HG03103 (cell line): ENCODE measurements around the gene FGD2.

ENCODE experiments used
- ATAC-seq: cut with Tn5 transposase; IDR thresholded peaks from one replicate; pipeline ENCODE4 v1.9.1; 2021; ENCODE audit warnings: low read depth; ENCODE audit not compliant: unreplicated experiment

Gene FGD2, protein sequence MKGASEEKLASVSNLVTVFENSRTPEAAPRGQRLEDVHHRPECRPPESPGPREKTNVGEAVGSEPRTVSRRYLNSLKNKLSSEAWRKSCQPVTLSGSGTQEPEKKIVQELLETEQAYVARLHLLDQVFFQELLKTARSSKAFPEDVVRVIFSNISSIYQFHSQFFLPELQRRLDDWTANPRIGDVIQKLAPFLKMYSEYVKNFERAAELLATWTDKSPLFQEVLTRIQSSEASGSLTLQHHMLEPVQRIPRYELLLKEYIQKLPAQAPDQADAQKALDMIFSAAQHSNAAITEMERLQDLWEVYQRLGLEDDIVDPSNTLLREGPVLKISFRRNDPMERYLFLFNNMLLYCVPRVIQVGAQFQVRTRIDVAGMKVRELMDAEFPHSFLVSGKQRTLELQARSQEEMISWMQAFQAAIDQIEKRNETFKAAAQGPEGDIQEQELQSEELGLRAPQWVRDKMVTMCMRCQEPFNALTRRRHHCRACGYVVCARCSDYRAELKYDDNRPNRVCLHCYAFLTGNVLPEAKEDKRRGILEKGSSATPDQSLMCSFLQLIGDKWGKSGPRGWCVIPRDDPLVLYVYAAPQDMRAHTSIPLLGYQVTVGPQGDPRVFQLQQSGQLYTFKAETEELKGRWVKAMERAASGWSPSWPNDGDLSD

DNA sequence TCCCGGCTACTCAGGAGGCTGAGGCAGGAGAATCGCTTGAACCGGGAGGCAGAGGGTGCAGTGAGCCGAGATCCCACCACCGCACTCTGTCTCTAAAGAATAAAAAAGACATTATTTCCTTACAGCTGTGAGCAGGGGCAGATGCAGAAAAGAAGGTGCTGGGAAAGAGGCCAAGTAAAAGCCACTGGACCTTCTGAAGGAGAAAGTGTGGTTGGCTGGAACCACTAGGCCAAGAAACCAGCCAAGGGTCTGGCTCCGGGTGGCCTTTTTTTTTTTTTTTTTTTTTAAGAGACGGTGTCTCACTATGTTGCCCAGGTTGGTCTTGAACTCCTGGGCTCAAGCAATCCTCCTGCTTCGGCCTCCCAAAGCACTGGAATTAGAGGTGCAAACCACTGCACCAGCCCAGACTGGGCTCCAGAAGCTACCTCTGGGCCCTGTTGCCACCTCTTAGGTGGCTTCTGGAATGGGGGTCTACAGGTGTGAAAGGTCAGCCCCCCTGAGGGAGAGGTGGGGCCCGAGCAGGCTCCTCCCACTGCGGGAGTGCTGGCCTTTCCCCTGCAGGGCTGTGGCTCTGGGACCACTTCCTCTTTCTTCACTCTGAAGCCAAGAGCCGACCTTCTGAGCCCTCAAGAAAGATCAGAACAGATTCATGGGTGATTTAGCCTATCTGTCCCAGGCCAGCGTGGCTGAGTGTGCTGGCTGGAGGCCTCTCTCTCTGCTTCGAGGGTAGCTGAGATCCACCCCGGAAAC is at the start of gene FGD2:
FGD2 (plus strand) TSS at position 595 of the 750 bp plus-strand sequence. CDS start 163 bp downstream, outside the sequence.
- peak; percentile 54 for ATAC-seq

DNA sequence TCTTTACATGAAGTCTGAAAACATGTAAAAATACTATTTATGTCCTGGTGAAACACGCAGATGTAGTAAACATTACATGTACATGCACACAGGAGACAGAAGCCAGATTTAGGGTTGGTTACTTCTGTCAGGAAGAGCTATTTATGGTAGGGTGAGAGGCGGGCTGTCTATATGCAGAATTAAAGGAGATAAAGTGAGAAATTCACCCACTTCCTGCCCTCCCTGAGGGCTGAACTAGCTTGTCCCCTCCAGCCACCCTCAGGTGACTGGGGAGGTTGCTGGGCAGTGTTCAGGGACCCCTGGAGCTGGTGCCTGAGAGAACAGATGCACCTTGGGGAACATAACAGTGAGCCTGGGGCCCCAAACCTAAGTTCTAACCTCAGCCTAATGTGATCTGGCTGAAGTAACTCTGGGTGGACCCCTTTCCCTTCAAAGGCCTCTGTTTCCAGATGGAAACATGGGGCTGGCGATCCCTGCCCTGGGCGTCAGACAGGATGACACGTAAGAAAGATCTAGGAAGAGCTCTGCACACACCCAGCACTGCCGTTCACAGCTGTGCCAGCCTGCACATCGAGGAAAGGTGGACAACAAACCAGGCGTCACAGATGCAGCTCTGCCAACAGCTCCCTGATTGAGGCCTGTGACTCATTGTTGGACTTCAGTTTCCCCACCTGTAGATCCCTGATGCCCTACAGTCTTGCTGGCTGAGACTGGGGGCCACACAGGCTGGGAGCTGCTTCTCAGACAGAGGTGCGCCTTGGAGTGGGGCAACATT is 49.6 kb upstream of the FGD2 start:
- no peak for ATAC-seq

DNA sequence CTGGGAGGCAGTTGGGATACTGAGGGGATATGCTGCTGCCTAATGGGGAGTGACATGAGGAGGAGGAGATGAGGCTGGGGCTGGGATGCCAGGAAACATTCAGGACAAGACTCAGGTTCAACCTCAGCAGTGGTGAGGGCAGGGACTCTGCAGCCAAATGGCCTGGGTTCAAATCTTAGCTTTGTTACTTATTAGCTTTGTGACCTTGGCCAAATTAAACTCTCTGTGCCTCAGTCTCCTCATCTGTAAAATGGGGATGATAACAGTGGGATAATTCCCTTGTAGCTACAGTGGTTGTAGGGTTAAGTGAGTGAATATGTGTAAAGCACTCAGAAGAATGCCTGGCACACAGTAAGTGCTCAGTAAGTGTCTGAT is 49.0 kb upstream of the FGD2 start:
- no peak for ATAC-seq

DNA sequence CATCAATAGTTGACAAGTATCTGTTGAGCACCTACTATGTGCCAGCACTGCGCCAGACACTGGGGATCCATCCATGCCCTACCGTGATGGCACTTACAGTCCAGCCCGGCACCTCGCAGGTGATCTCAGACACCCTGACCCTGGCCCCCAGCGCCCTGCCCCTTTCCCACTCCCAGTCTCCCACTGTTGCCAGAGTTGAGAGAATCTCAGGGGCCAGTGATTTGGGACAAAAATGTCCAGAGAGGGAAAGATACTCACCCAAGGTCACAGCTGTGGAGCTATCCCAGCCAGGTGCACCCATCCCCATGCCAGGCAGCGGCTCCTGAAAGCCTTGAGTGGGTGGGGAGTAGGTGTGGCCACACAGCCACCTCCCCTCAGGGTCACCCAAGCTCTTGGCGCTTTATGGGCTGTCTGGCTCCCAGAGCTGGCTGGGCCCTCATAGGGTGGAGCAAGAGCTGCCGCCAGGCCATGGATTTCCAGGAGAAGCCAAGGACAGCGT is 47.6 kb upstream of the FGD2 start:
- ATAC-seq, result no peak

- no peak for ATAC-seq
Observed at GRCh38 chr6:36958775-36959554, 46.5 kb upstream of the FGD2 start.

GRCh38 chr6:36959555-36960250 is 45.8 kb upstream of the FGD2 start:
- no peak for ATAC-seq

DNA sequence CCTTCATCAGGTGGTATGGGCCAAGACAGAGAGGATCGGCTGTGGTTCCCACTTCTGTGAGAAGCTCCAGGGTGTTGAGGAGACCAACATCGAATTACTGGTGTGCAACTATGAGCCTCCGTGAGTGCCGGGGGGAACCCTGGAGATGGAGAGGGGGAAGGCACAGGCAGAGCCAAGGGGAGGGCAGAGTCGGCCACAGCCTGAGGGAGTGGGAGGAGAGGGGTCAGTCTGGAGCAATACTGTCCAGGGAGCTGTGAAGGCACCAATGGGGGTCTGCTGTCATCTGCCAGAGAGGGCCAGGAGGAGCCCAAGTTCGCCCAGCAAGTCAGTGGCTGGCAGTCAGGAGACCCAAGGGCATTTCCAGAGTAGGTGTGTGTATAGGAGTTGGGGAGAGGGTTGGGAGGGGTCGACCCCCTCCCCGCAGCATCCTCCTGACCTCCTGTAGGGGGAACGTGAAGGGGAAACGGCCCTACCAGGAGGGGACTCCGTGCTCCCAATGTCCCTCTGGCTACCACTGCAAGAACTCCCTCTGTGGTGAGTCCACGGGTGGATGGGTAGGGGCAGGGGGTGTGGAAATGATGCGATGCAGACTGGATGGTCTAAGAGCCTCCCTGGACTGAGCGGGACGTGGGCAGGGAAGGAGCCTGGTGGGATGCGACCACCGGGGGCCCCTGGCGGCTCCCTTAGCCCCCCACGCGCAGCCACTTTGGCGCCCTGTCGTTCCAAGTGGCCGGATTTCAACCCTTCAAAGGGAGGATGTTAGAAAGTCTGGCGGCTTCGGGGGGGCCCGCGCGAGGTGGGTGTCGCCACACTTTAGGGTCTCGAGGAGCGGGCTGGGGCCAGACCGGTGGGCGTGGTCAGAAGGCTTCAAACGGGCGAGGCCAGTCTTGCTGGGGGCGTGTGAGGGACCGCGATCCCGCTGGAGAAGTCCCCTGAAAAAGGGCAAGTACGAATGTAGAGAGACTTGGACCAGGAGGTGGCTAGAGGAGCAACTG is 43.7 kb upstream of the FGD2 start:
- ATAC-seq, result no peak

GRCh38 chr6:36962874-36963273 is 42.6 kb upstream of the FGD2 start:
- ATAC-seq, result no peak

DNA sequence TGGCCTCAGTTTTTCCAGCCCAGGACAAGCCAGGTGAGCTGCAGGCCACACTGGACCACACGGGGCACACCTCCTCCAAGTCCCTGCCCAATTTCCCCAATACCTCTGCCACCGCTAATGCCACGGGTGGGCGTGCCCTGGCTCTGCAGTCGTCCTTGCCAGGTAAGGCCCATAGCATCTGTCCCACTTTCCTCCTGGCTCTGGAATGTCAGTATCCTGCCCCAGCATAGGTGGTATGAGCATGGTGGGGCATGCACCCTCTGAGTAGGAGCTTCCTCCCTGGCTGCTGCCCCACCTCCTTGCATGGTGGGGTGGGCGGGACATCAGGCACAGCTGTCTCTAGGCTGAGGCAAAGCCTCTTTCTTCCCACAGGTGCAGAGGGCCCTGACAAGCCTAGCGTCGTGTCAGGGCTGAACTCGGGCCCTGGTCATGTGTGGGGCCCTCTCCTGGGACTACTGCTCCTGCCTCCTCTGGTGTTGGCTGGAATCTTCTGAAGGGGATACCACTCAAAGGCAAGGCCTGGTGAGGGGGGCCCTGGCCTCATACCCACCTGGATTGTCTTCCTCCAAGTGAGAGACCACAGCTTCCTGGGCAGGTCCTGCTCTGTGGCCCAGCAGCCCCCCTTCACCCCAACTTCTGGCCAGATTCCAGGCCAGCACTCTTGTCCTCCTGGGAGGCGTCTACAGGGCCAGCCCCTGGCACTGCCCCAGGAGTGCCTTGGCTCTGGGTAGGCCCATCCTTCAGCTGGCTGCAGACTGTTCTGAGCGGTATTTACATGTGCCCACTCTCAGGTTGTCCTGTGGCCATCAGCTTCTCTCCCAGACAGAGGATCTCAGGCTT is 41.8 kb upstream of the FGD2 start:
- ATAC-seq, result no peak

- ATAC-seq, result no peak
Observed at GRCh38 chr6:36964349-36964748, 41.1 kb upstream of the FGD2 start.

GRCh38 chr6:36964908-36965307 is 40.5 kb upstream of the FGD2 start:
- no peak for ATAC-seq

GRCh38 chr6:36967301-36967700 is 38.2 kb upstream of the FGD2 start:
- ATAC-seq, result no peak

GRCh38 chr6:36967757-36968156 is 37.7 kb upstream of the FGD2 start:
- no peak for ATAC-seq

DNA sequence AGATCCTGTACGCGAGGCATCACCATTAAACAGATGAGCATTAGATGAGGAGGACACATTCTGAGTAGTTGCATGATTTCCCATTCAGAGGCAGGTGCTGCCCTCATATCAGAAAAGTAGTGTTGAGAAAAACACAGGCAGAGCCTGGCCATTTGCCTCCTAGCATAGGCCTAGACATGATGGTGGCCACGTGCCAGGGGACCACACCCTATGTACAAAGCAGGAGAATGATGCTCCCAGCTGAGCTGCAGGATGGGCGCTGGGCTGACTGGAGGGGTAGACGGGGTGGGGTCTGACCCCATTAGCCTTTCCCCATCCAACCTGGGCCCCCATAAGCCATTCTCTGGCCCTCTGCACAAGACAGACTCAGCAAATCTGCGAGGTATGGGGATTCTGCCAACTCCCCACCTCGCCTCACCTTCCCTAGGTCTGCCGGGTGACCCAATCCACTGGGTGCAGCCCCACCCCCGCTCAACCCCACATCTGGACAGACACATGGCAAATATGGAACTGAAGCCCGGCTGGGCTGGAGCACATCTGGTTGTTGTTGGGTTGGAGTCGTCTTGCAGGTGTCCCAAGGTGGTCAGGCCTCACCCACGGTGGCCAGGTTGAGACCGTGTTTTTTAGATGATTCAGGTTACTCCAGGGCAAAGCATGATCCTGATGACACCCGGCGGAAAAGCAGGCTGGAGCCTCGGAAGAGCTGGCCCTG is 37.0 kb upstream of the FGD2 start:
- no peak for ATAC-seq

- no peak for ATAC-seq
Observed at GRCh38 chr6:36969240-36969691, 36.2 kb upstream of the FGD2 start.
